GM18951 (cell line): Measurements from ENCODE around the gene DLG1.
"Not testable (repeated sequence)": the region's sequence is repeated elsewhere in the genome, so short reads cannot be mapped to it uniquely, and the experiment has no call there.

Experiments used
- POLR2A ChIP-seq: IDR thresholded peaks from 4 replicates; pipeline ENCODE4 v1.6.1; 2011; ENCODE audit warnings: mild to moderate bottlenecking; ENCODE audit not compliant: insufficient read length, insufficient read depth; ENCODE audit errors: extremely low read depth
- in situ Hi-C: fragments of 300-500 bp; cut with MboI; formaldehyde crosslinking; loops from one replicate; pipeline ENCODE4 v1.12.0; 2022; ENCODE audit warnings: low sequenced_read_pairs, mixed read lengths, inconsistent platforms; ENCODE audit not compliant: unreplicated experiment

The DLG1 gene

GRCh38 chr3:197201791-197202452 is 96.5 kb downstream of the DLG1 start:
- TF ChIP-seq POLR2A, result no peak

GRCh38 chr3:197200856-197201255 is 97.6 kb downstream of the DLG1 start:
- in situ Hi-C loops, result not testable (repeated sequence)

More at GRCh38 chr3:197201791-197202452, 96.5 kb downstream of the DLG1 start:
- in situ Hi-C loops, result no loop called here

- TF ChIP-seq POLR2A, result no peak
- in situ Hi-C loops, result loop anchor here (25.0 kb wide), 1 partner anchor 210 kb away; no protein-coding TSS in a partner anchor
Measured at GRCh38 chr3:197197334-197197733, 101.1 kb downstream of the DLG1 start.

- TF ChIP-seq POLR2A, result no peak
- in situ Hi-C loops, result loop anchor here (25.0 kb wide), 1 partner anchor 209 kb away; no protein-coding TSS in a partner anchor
Measured at GRCh38 chr3:197196192-197196591, 102.2 kb downstream of the DLG1 start.

- in situ Hi-C loops, result loop anchor here (25.0 kb wide), 1 partner anchor 208 kb away; no protein-coding TSS in a partner anchor
- no peak for TF ChIP-seq POLR2A
Measured at GRCh38 chr3:197195326-197195725, 103.1 kb downstream of the DLG1 start.

GRCh38 chr3:197193759-197194158 is 104.7 kb downstream of the DLG1 start:
- in situ Hi-C loops, result loop anchor here (25.0 kb wide), 1 partner anchor 206 kb away; no protein-coding TSS in a partner anchor

GRCh38 chr3:197191897-197192296 is 106.5 kb downstream of the DLG1 start:
- TF ChIP-seq POLR2A, result no peak
- in situ Hi-C loops, result loop anchor here (25.0 kb wide), 1 partner anchor 205 kb away; no protein-coding TSS in a partner anchor

- TF ChIP-seq POLR2A, result no peak
- in situ Hi-C loops, result loop anchor here (25.0 kb wide), 1 partner anchor 202 kb away; no protein-coding TSS in a partner anchor
Measured at GRCh38 chr3:197189623-197190022, 108.8 kb downstream of the DLG1 start.

- in situ Hi-C loops, result loop anchor here (25.0 kb wide), 1 partner anchor 202 kb away; no protein-coding TSS in a partner anchor
- TF ChIP-seq POLR2A, result no peak
Measured at GRCh38 chr3:197188963-197189362, 109.4 kb downstream of the DLG1 start.

GRCh38 chr3:197186887-197187588 is 111.4 kb downstream of the DLG1 start:
- in situ Hi-C loops, result loop anchor here (25.0 kb wide), 1 partner anchor 200 kb away; no protein-coding TSS in a partner anchor
- TF ChIP-seq POLR2A, result no peak

GRCh38 chr3:197183582-197183981 is 114.8 kb downstream of the DLG1 start:
- in situ Hi-C loops, result loop anchor here (25.0 kb wide), 1 partner anchor 196 kb away; no protein-coding TSS in a partner anchor

GRCh38 chr3:197181741-197182140 is 116.7 kb downstream of the DLG1 start:
- no peak for TF ChIP-seq POLR2A
- in situ Hi-C loops, result loop anchor here (25.0 kb wide), 1 partner anchor 194 kb away; no protein-coding TSS in a partner anchor

More at GRCh38 chr3:197183582-197183981, 114.8 kb downstream of the DLG1 start:
- TF ChIP-seq POLR2A, result no peak

GRCh38 chr3:197178998-197179397 is 119.4 kb downstream of the DLG1 start:
- in situ Hi-C loops, result loop anchor here (25.0 kb wide), 1 partner anchor 192 kb away; no protein-coding TSS in a partner anchor

More at GRCh38 chr3:197178998-197179397, 119.4 kb downstream of the DLG1 start:
- no peak for TF ChIP-seq POLR2A
